Measurements from ENCODE around the gene VAV2.

DNA sequence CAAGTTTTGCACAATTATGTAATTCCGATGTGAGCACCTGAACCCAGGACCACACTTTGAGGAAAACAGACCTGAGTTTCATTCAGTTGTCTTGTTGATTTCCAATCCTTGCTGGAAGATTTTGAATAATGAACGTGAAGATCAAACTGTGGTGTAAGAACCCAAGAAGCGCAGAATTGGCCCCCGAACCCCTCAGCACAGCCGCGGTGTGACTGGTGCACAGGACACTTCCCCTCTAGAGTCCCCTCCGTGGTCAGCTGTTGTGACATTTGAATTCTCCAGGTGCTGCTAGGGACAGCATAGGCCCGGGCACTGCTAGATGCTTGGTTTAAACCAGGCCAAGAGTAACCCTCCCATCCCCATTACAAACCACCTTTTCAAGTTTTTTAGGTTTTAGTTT lies 34.9 kb upstream of the VAV2 start:
- TF ChIP-seq, protein P1, sequence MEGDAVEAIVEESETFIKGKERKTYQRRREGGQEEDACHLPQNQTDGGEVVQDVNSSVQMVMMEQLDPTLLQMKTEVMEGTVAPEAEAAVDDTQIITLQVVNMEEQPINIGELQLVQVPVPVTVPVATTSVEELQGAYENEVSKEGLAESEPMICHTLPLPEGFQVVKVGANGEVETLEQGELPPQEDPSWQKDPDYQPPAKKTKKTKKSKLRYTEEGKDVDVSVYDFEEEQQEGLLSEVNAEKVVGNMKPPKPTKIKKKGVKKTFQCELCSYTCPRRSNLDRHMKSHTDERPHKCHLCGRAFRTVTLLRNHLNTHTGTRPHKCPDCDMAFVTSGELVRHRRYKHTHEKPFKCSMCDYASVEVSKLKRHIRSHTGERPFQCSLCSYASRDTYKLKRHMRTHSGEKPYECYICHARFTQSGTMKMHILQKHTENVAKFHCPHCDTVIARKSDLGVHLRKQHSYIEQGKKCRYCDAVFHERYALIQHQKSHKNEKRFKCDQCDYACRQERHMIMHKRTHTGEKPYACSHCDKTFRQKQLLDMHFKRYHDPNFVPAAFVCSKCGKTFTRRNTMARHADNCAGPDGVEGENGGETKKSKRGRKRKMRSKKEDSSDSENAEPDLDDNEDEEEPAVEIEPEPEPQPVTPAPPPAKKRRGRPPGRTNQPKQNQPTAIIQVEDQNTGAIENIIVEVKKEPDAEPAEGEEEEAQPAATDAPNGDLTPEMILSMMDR (IDR thresholded peaks at IDR 0.05) = no peak
- no peak for TF ChIP-seq POLR2A (IDR thresholded peaks at IDR 0.05)

Measured in adrenal gland (tissue), 5 donors.